GM12878 (cell line): ENCODE results near the gene NUP85. TPM values are rescaled to one million over a fixed set of nuclear protein-coding genes. Genes with fewer than 3 reads are reported as not detected.

Experiments
- CEBPB ChIP-seq, 2 experiments: fragments of 150-350 bp in 1 of 2; IDR thresholded peaks; 2 replicates each; pipeline ENCODE4 v1.6.1; 2012 to 2014; ENCODE audit warnings: low read depth in 2 of 2, low read length in 2 of 2, borderline replicate concordance in 1 of 2, inconsistent platforms in 1 of 2
- CHD2 ChIP-seq: IDR thresholded peaks from 2 replicates; pipeline ENCODE4 v1.6.1; 2011; ENCODE audit warnings: low read depth, low read length, improper control_type of control experiment, borderline replicate concordance
- DPF2 ChIP-seq: fragments of 450-650 bp; IDR thresholded peaks from 2 replicates; pipeline ENCODE4 v1.6.1; 2017; ENCODE audit warnings: mild to moderate bottlenecking
- FOS ChIP-seq: IDR thresholded peaks from 3 replicates; pipeline ENCODE4 v1.6.1; 2011; ENCODE audit warnings: borderline replicate concordance; ENCODE audit not compliant: insufficient read length; ENCODE audit errors: extremely low read depth
- MXI1 ChIP-seq: fragments of 150-350 bp; IDR thresholded peaks from 2 replicates; pipeline ENCODE4 v1.6.1; 2011; ENCODE audit warnings: low read depth, mild to moderate bottlenecking, inconsistent platforms, low read length, improper control_type of control experiment
- PML ChIP-seq: IDR thresholded peaks from 2 replicates; pipeline ENCODE4 v1.6.1; 2012; ENCODE audit warnings: low read length, inconsistent platforms
- RBBP5 ChIP-seq: fragments of 200-600 bp; sonication (generic); conservative IDR thresholded peaks from 2 replicates; pipeline ENCODE4 v1.6.1; 2016
- RELA ChIP-seq: fragments of 450-650 bp; IDR thresholded peaks from 2 replicates; pipeline ENCODE4 v1.8.0; 2014; ENCODE audit warnings: borderline replicate concordance; ENCODE audit not compliant: partially characterized antibody
- SMAD1 ChIP-seq: fragments of 450-650 bp; IDR thresholded peaks from 2 replicates; pipeline ENCODE4 v1.6.1; 2018; ENCODE audit warnings: mild to moderate bottlenecking, low read depth; ENCODE audit not compliant: partially characterized antibody
- SREBF1 ChIP-seq: IDR thresholded peaks from 2 replicates; pipeline ENCODE4 v1.6.1; 2012; ENCODE audit warnings: mild to moderate bottlenecking, low read length
- polyA plus RNA-seq, 11 experiments: library from polyadenylated mRNA; depleted of rRNA in 4 of 11; unstranded in 6 of 11; stranded (reverse) in 5 of 11; fragments of >200 nt; fragmentation: Nextera tagmentation in 4 of 11; fragmentation: Illumina TruSeq in 1 of 11; extraction: Ambion mirVana in 4 of 11; extraction: Trizol in 1 of 11; gene quantifications; 1 replicate in 1 of 11; 2 replicates in 10 of 11; pipeline versions ENCODE4 v1.2.1 to v1.2.3, GENCODE V29; 2011 to 2016; ENCODE audit warnings: inconsistent platforms in 2 of 11, missing spikeins in 2 of 11, low read depth in 1 of 11
- total RNA-seq, 4 experiments: library from RNA; depleted of rRNA in 3 of 4; stranded (reverse); fragments of >200 nt in 3 of 4; fragmentation: Illumina TruSeq in 1 of 4; extraction: Trizol in 1 of 4; gene quantifications; 2 replicates each; pipeline versions ENCODE4 v1.2.1 to v1.2.3, GENCODE V29; 2013 to 2021
- TF ChIP-seq, protein P1 (sequence below): fragments of 150-350 bp; IDR thresholded peaks from 2 replicates; pipeline ENCODE4 v1.6.1; 2016; ENCODE audit warnings: low read depth, low read length
- TF ChIP-seq, protein P2 (sequence below): IDR thresholded peaks from 2 replicates; pipeline ENCODE4 v1.6.1; 2011; ENCODE audit warnings: borderline replicate concordance, low read depth, mild to moderate bottlenecking, moderate library complexity, mixed read lengths, low read length; ENCODE audit not compliant: insufficient read depth; ENCODE audit errors: extremely low read length
- TF ChIP-seq, protein P3 (sequence below): fragments of 450-650 bp; IDR thresholded peaks from 2 replicates; pipeline ENCODE4 v1.6.1; 2016; ENCODE audit warnings: mild to moderate bottlenecking

Gene NUP85
- total and polyA plus RNA-seq, 10 of the 15 experiments (the other 5 are each of a cell fraction or from before 2014, with no cell fraction given) = 54.0 to 135 (median 95.4) TPM

DNA sequence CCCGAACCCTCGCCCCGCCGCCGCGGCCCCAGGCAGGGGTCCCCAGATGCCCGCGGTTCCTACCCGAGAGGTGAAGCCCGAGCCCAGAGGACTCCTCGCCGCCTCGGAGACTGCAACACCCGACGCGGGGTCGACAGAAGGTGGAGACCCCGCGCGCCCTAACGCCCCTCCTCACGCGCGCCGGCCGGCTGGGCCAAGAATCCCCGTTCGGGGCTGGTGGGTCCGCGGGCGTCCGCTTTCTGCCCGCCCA, 23.2 kb upstream of the NUP85 start (continued):
- no peak for TF ChIP-seq FOS
- TF ChIP-seq CHD2 = no peak
- no peak for TF ChIP-seq RELA
- no peak for TF ChIP-seq SREBF1
- TF ChIP-seq, protein P1, sequence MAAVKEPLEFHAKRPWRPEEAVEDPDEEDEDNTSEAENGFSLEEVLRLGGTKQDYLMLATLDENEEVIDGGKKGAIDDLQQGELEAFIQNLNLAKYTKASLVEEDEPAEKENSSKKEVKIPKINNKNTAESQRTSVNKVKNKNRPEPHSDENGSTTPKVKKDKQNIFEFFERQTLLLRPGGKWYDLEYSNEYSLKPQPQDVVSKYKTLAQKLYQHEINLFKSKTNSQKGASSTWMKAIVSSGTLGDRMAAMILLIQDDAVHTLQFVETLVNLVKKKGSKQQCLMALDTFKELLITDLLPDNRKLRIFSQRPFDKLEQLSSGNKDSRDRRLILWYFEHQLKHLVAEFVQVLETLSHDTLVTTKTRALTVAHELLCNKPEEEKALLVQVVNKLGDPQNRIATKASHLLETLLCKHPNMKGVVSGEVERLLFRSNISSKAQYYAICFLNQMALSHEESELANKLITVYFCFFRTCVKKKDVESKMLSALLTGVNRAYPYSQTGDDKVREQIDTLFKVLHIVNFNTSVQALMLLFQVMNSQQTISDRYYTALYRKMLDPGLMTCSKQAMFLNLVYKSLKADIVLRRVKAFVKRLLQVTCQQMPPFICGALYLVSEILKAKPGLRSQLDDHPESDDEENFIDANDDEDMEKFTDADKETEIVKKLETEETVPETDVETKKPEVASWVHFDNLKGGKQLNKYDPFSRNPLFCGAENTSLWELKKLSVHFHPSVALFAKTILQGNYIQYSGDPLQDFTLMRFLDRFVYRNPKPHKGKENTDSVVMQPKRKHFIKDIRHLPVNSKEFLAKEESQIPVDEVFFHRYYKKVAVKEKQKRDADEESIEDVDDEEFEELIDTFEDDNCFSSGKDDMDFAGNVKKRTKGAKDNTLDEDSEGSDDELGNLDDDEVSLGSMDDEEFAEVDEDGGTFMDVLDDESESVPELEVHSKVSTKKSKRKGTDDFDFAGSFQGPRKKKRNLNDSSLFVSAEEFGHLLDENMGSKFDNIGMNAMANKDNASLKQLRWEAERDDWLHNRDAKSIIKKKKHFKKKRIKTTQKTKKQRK = no peak
- TF ChIP-seq, protein P2, sequence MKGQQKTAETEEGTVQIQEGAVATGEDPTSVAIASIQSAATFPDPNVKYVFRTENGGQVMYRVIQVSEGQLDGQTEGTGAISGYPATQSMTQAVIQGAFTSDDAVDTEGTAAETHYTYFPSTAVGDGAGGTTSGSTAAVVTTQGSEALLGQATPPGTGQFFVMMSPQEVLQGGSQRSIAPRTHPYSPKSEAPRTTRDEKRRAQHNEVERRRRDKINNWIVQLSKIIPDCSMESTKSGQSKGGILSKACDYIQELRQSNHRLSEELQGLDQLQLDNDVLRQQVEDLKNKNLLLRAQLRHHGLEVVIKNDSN = no peak
- no peak for TF ChIP-seq CEBPB (IDR thresholded peaks at IDR 0.05; ENCODE audit: borderline replicate concordance in 1 of 2, low read depth in 2 of 2, low read length in 2 of 2)
- peak; percentile 13; the same call in 1 of the 2 replicates for TF ChIP-seq MXI1
- no peak for TF ChIP-seq SMAD1
- TF ChIP-seq DPF2 = 0 out of 2 replicates have a peak, but pooled peaks have one; percentile 53
- TF ChIP-seq PML = peak; percentile 10; the same call in 1 of the 2 replicates
- no peak for TF ChIP-seq RBBP5
- TF ChIP-seq, protein P3, sequence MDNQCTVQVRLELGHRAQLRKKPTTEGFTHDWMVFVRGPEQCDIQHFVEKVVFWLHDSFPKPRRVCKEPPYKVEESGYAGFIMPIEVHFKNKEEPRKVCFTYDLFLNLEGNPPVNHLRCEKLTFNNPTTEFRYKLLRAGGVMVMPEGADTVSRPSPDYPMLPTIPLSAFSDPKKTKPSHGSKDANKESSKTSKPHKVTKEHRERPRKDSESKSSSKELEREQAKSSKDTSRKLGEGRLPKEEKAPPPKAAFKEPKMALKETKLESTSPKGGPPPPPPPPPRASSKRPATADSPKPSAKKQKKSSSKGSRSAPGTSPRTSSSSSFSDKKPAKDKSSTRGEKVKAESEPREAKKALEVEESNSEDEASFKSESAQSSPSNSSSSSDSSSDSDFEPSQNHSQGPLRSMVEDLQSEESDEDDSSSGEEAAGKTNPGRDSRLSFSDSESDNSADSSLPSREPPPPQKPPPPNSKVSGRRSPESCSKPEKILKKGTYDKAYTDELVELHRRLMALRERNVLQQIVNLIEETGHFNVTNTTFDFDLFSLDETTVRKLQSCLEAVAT = no peak
